Transverse colon (tissue), 3 donors: ENCODE data around the gene ZFP37.

Source experiments
- CTCF ChIP-seq, 5 experiments: fragments of 200-600 bp in 3 of 5; fragments of 450-650 bp in 2 of 5; sonication (generic) in 3 of 5; IDR thresholded peaks; 1 replicate in 2 of 5; 2 replicates in 3 of 5; pipeline ENCODE4 v1.5.1; 2016 to 2017; ENCODE audit warnings: antibody characterized with exemption in 5 of 5, inconsistent platforms in 3 of 5, mild to moderate bottlenecking in 2 of 5, moderate library complexity in 1 of 5
- EP300 ChIP-seq: sonication (generic); formaldehyde crosslinking; IDR thresholded peaks from one replicate; pipeline ENCODE4 v1.6.1; 2017; ENCODE audit warnings: antibody characterized with exemption, low read depth

DNA sequence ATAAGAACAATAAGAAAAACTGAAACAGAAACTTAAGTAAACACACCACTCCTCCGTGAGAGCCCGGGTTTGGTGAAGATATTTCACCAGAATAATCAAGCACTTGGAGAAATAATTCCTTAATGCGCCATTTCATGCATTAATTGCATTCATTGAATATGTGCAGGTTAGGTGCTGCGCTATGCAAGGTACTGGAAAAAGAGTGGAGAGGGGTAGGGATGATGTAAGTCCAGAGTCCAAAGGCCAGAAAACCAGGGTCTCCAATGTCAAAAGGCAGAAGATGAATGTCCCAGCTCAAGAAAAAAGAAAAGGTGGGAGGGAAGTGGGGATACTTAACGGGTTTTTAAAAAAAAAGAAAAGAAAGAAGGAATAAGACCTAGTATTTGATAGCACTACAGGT, 669 bp upstream of the ZFP37 start:
- TF ChIP-seq CTCF (IDR thresholded peaks at IDR 0.05) (no peak), EP300 (no peak)
